Heart right ventricle (tissue), 16 donors: ENCODE results near the gene FGGY. TPM values are rescaled to one million over a fixed set of nuclear protein-coding genes. Genes with fewer than 3 reads are reported as not detected.

Source experiments
- ATAC-seq, 8 donors: fragments of 200-7000 bp; cut with Tn5 transposase; one replicate each; pipeline ENCODE4 v1.9.1; 2020; ENCODE audit warnings: mild to moderate bottlenecking in 8 of 8, moderate library complexity in 8 of 8, moderate number of reproducible peaks in 1 of 8
- DNase-seq, 2 donors: peaks; one replicate each; pipeline ENCODE4 v3.0.0-alpha.2; 2020
- H3K27ac ChIP-seq, 10 donors: fragments of 200-600 bp; sonication (generic) in 2 of 10; one replicate each; pipeline versions ENCODE4 v1.5.0 to v1.8.0; 2020 to 2022; ENCODE audit warnings: mild to moderate bottlenecking in 3 of 10
- H3K27me3 ChIP-seq, 7 donors: fragments of 200-600 bp; one replicate each; pipeline ENCODE4 v1.8.0; 2021 to 2022; ENCODE audit warnings: mild to moderate bottlenecking in 2 of 7
- H3K36me3 ChIP-seq, 9 donors: fragments of 200-600 bp; sonication (generic) in 1 of 9; one replicate each; pipeline versions ENCODE4 v1.5.0 to v1.8.0; 2020 to 2022; ENCODE audit warnings: mild to moderate bottlenecking in 2 of 9
- H3K4me1 ChIP-seq, 9 donors: fragments of 200-600 bp; sonication (generic) in 1 of 9; one replicate each; pipeline versions ENCODE4 v1.5.0 to v1.8.0; 2020 to 2022; ENCODE audit warnings: mild to moderate bottlenecking in 4 of 9
- H3K4me3 ChIP-seq, 10 donors: fragments of 200-600 bp; sonication (generic) in 2 of 10; one replicate each; pipeline versions ENCODE4 v1.5.0 to v1.8.0; 2020 to 2022; ENCODE audit warnings: mild to moderate bottlenecking in 7 of 10, moderate library complexity in 2 of 10
- H3K9me3 ChIP-seq, 11 donors: fragments of 200-600 bp in 10 of 11; sonication (generic) in 2 of 11; one replicate each; pipeline versions ENCODE4 v1.5.0 to v1.8.0; 2013 to 2022; ENCODE audit warnings: mild to moderate bottlenecking in 2 of 11, control low read depth in 1 of 11, moderate library complexity in 1 of 11
- CTCF ChIP-seq, 9 donors: fragments of 200-600 bp; sonication (generic) in 2 of 9; IDR thresholded peaks; one replicate each; pipeline versions ENCODE4 v1.5.0 to v1.8.0; 2021 to 2022; ENCODE audit warnings: antibody characterized with exemption in 9 of 9, mild to moderate bottlenecking in 5 of 9, moderate library complexity in 1 of 9
- WGBS, 2 donors: extraction: QIAGEN DNeasy Blood & Tissue Kit; methylation state at CpG; one replicate each; pipeline ENCODE4 v1.1.7; 2013; ENCODE audit warnings: inconsistent platforms in 1 of 2; 5-methylcytosine and 5-hydroxymethylcytosine counted together
- intact Hi-C, 10 donors: fragments of 100-400 bp; cut with DNase I; formaldehyde crosslinking; loops; one replicate each; pipeline versions ENCODE4 v1.11.1 to v1.14.2; 2022
- polyA plus RNA-seq, 2 donors: library from polyadenylated mRNA; stranded (reverse); fragments of 200-250 nt; gene quantifications; one replicate each; pipeline ENCODE4 v1.2.3, GENCODE V29; 2013
- total RNA-seq, 10 donors: library from RNA; stranded (reverse); fragmentation: NEBNext Ultra II Directional in 3 of 10; extraction: Animal tissue kit (Norgen Biotek cat#: 25700) in 3 of 10; gene quantifications; one replicate each; pipeline versions ENCODE4 v1.2.1 to v1.2.4, GENCODE V29; 2021 to 2023
- donor health status: Arrhythmogenic right ventricular cardiomyopathy.
- donor health status: ischemic (EF 13 %, LVEDD 7.1; RV severe dilation, severe dysfunction).
- donor health status: healthy with polysubstance abuse.
- donor health status: DM: no; HTN: yes; CAD: no.
- donor health status: DM: no; HTN: no; CAD: no.
- donor health status: ischemic (EF 25% LVEDD 6.9; RV normal size, moderate dysfunction).
- donor health status: ischemic (EF 25% LVEDD 5.7; RV mildly dilated, moderate dysfunction).
- donor health status: healthy.
- donor health status: DM: yes; HTN: yes; CAD: no.
- donor health status: Ischemic cardiomyopathy.
- donor health status: ischemic (EF 35%, LVEDD 5.7; RV mildly dilated, moderate dysfunction).
- donor health status: nonischemic (EF 11% LVEDD 7.7; RV severe dilation, severe dysfunction).
- donor health status: DM: yes; HTN: yes; CAD: no.
- donor health status: PGD.
- donor health status: ischemic (EF 29% LVEDD 5.4; RV normal size, mild dysfunction).
- donor health status: nonischemic (EF 23%, LVEDD 6.1; RV moderate dilation, normal function).

The FGGY gene
- total and polyA plus RNA-seq, 12 donors: 3.1 to 51.8 (median 34.7) TPM

GRCh38 chr1:59520194-59520593, 223.3 kb downstream of the FGGY start:
- Histone ChIP-seq H3K4me3 (no peak overlapping the region), H3K27me3 (no peaks in the 10 kb centered on the region), H3K9me3 (no peaks in the 10 kb centered on the region), H3K4me1 (peaks cover 0 to 32% (median 20%) of the 10 kb centered on the region in 9 donors), H3K36me3 (no peaks in the 10 kb centered on the region), H3K27ac (peak overlapping the region in 4 of 10 donors; percentile 10 to 77 (median 51))
- DNase-seq (no peak), ATAC-seq (peak in 1 of 8 donors; percentile 31)
- TF ChIP-seq CTCF (IDR thresholded peaks at IDR 0.05): no peak
- intact Hi-C loops: no loop called here
- WGBS, 2 donors: 70 to 71% methylated on average over 3 of the region's 3 CpGs

DNA sequence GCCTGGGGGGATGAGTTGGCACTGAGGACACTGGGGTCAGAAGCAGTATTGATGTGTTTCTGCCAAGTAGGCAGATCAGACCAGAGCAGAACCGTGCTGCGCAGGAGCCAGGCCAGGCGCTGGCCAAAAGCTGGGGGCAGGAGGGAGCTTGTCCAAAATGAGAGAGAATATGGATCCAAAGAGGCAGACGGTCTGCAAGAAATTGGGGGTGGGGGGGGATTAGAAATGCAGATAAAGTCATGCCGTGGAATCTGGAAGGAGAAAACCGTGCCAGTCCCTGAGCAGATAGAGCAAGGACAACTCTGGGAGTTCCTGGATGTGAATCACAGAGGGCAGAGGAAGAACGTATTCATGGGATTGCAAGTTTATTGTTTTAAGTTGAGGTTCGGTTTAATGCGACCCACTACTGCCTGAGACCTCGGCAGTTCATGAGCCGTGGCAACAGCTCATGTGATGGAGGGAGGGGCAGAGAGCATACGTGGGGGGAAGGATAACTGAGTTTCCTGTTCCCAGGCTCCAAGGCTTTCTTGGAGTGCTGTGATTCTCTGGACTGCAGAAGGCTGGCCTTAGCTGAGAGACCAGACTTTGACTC, 224.0 kb downstream of the FGGY start:
- no peak for TF ChIP-seq CTCF (IDR thresholded peaks at IDR 0.05)
- DNase-seq (peak in 1 of 2 donors; percentile 38), ATAC-seq (peak; percentile 71 to 89 (median 78))
- intact Hi-C loops: no loop called here
- Histone ChIP-seq H3K36me3 (no peaks in the 10 kb centered on the region), H3K27ac (peak overlapping the region in 8 of 10 donors; percentile 10 to 77 (median 51)), H3K4me1 (peaks cover 0 to 32% (median 20%) of the 10 kb centered on the region in 9 donors), H3K27me3 (no peaks in the 10 kb centered on the region), H3K9me3 (no peaks in the 10 kb centered on the region), H3K4me3 (no peak overlapping the region)
- 51 to 57% methylated on average over 12 of the region's 12 CpGs for WGBS, 2 donors

DNA sequence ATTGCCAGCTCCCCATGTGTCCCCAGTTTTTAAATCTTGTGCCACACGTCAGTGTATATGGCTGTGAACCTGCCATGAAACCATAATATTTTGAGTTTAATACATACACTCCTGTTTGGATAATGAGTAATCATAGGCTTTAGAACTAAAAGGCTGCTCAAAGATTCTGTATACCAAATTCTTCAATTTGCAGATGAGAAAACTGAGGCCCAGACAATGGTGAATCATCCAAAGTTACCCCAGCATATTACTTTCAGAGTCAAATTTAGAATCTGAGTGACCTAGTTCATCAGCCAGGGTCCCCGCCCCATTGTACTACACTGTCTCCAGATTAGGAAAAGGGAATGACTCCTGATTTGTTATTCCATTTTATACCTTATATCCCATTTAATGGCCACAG, 224.6 kb downstream of the FGGY start:
- Histone ChIP-seq H3K9me3 (no peaks in the 10 kb centered on the region), H3K4me1 (peaks cover 0 to 28% (median 20%) of the 10 kb centered on the region in 9 donors), H3K36me3 (no peaks in the 10 kb centered on the region), H3K4me3 (no peak overlapping the region), H3K27me3 (no peaks in the 10 kb centered on the region), H3K27ac (peak overlapping the region in 9 of 10 donors; percentile 9 to 77 (median 47))
- 82% methylated on average over 2 of the region's 2 CpGs for WGBS, 2 donors
- no peak for TF ChIP-seq CTCF (IDR thresholded peaks at IDR 0.05)
- ATAC-seq (peak in 4 of 8 donors; percentile 47 to 73 (median 65)), DNase-seq (no peak)
- intact Hi-C loops: no loop called here

GRCh38 chr1:59522925-59523505, 226.1 kb downstream of the FGGY start:
- peaks cover 0 to 24% (median 20%) of the 10 kb centered on the region in 9 donors for H3K4me1 ChIP-seq
- no peak for TF ChIP-seq CTCF (IDR thresholded peaks at IDR 0.05)
- no peak overlapping the region for H3K27ac ChIP-seq
- no peak overlapping the region for H3K4me3 ChIP-seq
- DNase-seq (no peak), ATAC-seq (no peak)
- 94 to 95% methylated on average over 4 of the region's 4 CpGs for WGBS, 2 donors
- no peaks in the 10 kb centered on the region for H3K27me3 ChIP-seq
- H3K9me3 ChIP-seq: no peaks in the 10 kb centered on the region
- H3K36me3 ChIP-seq: no peaks in the 10 kb centered on the region
- intact Hi-C loops: no loop called here
